Transverse colon (tissue), 4 donors: Measurements from ENCODE around the gene KPTN. TPM values are rescaled to one million over a fixed set of nuclear protein-coding genes. Genes with fewer than 3 reads are reported as not detected.
"Not testable (repeated sequence)": the region's sequence is repeated elsewhere in the genome, so short reads cannot be mapped to it uniquely, and the experiment has no call there.

Source experiments
- DNase-seq: peaks from one replicate; pipeline ENCODE4 v3.0.0-alpha.2; 2019
- H3K27ac ChIP-seq, 4 donors: fragments of 200-600 bp; sonication (generic); 2 replicates each; pipeline ENCODE4 v1.5.1; 2016 to 2018; ENCODE audit warnings: inconsistent platforms in 4 of 4
- H3K27me3 ChIP-seq: fragments of 200-600 bp; sonication (generic); 2 replicates; pipeline ENCODE4 v1.5.1; 2017; ENCODE audit warnings: inconsistent platforms
- H3K36me3 ChIP-seq, 4 donors: fragments of 200-600 bp; sonication (generic); 2 replicates each; pipeline ENCODE4 v1.5.1; 2017 to 2019; ENCODE audit warnings: inconsistent platforms in 4 of 4
- H3K4me1 ChIP-seq, 4 donors: fragments of 200-600 bp; sonication (generic); 2 replicates each; pipeline ENCODE4 v1.5.1; 2017 to 2020; ENCODE audit warnings: inconsistent platforms in 4 of 4
- H3K4me3 ChIP-seq, 4 donors: fragments of 200-600 bp; sonication (generic); 1 replicate in 1 of 4; 2 replicates in 3 of 4; pipeline versions ENCODE4 v1.5.1 to v1.6.1; 2017 to 2019; ENCODE audit warnings: inconsistent platforms in 4 of 4
- H3K9me3 ChIP-seq, 2 donors: fragments of 200-600 bp; sonication (generic); 2 replicates each; pipeline ENCODE4 v1.5.1; 2017 to 2019; ENCODE audit warnings: inconsistent platforms in 2 of 2
- EP300 ChIP-seq: sonication (generic); formaldehyde crosslinking; IDR thresholded peaks from one replicate; pipeline ENCODE4 v1.6.1; 2017; ENCODE audit warnings: antibody characterized with exemption, low read depth
- POLR2A ChIP-seq: fragments of 450-650 bp; IDR thresholded peaks from one replicate; pipeline ENCODE4 v1.6.1; 2016; ENCODE audit warnings: antibody characterized with exemption, mild to moderate bottlenecking, moderate library complexity
- POLR2AphosphoS5 ChIP-seq, 3 donors: sonication (generic); formaldehyde crosslinking; IDR thresholded peaks; one replicate each; pipeline ENCODE4 v1.6.1; 2016; ENCODE audit warnings: antibody characterized with exemption in 3 of 3
- WGBS, 2 donors: methylation state at CpG; one replicate each; pipeline ENCODE4 v1.1.5; 2018; ENCODE audit warnings: low coverage in 1 of 2; 5-methylcytosine and 5-hydroxymethylcytosine counted together
- in situ Hi-C, 4 donors: fragments of 200-750 bp; cut with MboI; loops; one replicate each; pipeline versions ENCODE4 v1.15.0 to v1.15.1; 2017; ENCODE audit warnings: low sequenced_read_pairs in 3 of 4, low pct_ligation_motif_present in 1 of 4, low pct_unique_long_range_greater_than_20kb in 1 of 4
- intact Hi-C: fragments of 100-400 bp; cut with DNase I; formaldehyde crosslinking; loops from one replicate; pipeline ENCODE4 v1.15.1; 2023; ENCODE audit warnings: low total_unique reads
- total RNA-seq, 4 donors: library from RNA; depleted of rRNA; stranded (reverse); fragments of >200 nt; gene quantifications; one replicate each; pipeline ENCODE4 v1.1.0, GENCODE V29; 2016
- TF ChIP-seq, protein P1 (sequence below), 5 experiments: fragments of 200-600 bp in 3 of 5; fragments of 450-650 bp in 2 of 5; sonication (generic) in 3 of 5; IDR thresholded peaks; 1 replicate in 2 of 5; 2 replicates in 3 of 5; pipeline ENCODE4 v1.5.1; 2016 to 2017; ENCODE audit warnings: antibody characterized with exemption in 5 of 5, inconsistent platforms in 3 of 5, mild to moderate bottlenecking in 2 of 5, moderate library complexity in 1 of 5

Gene KPTN
- total RNA-seq, 4 donors from 2014 or later: 2.2 to 5.7 (median 3.3) TPM; not detected in 1

DNA sequence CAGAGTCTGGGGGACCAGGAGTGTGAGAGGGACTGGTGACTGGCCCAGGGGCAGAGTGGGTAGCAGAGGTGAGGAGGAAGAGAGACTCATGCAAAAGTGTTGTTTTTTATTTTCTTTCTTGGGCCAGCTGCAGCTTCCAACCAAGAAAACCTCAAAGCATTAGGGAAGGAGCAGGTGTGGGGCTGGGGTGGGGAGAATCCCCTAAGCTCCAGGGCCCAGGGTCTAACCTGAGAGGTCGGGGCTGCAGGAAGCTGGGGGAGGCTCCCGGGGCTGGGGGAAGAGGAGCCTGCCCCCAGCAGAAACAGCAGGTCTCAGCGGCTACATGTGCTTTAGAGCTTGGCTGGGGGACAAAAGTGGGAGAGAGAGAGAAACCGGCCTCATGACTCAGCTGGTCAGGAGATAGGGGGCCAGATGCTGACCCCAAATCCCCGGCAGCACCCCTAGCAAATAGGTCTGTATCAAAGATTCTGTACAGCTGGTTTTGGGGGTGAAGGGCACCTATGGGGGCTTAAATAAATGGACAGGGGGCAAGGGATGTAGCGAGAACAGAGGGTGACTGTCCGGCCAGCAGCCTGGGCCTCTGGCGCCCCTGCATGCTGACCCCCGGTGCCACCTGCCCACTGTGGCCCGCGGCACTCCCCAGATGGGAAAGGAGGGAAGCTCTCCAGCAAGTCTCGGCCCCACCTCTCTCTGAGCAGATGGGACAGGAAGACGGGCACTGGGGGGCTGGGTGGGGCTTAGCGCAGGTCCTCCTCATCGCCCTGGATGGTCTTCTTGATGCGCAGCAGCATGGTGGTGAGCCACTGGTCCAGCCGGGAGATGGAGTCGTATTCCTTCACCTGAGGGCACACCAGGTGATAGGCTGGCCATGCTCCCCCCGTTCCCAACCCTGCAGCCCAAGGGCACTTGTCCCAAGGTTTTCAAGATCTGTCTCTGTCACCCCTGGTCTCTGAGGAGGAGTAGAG is 3.8 kb upstream of the KPTN start:
- 80 to 81% methylated on average over 1 to 16 of the region's 19 CpGs for WGBS, 2 donors
- Histone ChIP-seq H3K4me1 (peaks cover 0 to 14% (median 11%) of the 10 kb centered on the region in 4 donors), H3K9me3 (no peaks in the 10 kb centered on the region), H3K27ac (no peak overlapping the region), H3K4me3 (no peak overlapping the region), H3K36me3 (peaks cover 0 to 5% (median 0%) of the 10 kb centered on the region in 4 donors), H3K27me3 (no peaks in the 10 kb centered on the region)
- intact Hi-C loops (no loop called here), in situ Hi-C loops (no loop called here)
- DNase-seq: no peak
- TF ChIP-seq, protein P1, sequence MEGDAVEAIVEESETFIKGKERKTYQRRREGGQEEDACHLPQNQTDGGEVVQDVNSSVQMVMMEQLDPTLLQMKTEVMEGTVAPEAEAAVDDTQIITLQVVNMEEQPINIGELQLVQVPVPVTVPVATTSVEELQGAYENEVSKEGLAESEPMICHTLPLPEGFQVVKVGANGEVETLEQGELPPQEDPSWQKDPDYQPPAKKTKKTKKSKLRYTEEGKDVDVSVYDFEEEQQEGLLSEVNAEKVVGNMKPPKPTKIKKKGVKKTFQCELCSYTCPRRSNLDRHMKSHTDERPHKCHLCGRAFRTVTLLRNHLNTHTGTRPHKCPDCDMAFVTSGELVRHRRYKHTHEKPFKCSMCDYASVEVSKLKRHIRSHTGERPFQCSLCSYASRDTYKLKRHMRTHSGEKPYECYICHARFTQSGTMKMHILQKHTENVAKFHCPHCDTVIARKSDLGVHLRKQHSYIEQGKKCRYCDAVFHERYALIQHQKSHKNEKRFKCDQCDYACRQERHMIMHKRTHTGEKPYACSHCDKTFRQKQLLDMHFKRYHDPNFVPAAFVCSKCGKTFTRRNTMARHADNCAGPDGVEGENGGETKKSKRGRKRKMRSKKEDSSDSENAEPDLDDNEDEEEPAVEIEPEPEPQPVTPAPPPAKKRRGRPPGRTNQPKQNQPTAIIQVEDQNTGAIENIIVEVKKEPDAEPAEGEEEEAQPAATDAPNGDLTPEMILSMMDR (IDR thresholded peaks at IDR 0.05): no peak
- TF ChIP-seq POLR2A (no peak), POLR2AphosphoS5 (IDR thresholded peaks at IDR 0.05) (no peak), EP300 (no peak)

DNA sequence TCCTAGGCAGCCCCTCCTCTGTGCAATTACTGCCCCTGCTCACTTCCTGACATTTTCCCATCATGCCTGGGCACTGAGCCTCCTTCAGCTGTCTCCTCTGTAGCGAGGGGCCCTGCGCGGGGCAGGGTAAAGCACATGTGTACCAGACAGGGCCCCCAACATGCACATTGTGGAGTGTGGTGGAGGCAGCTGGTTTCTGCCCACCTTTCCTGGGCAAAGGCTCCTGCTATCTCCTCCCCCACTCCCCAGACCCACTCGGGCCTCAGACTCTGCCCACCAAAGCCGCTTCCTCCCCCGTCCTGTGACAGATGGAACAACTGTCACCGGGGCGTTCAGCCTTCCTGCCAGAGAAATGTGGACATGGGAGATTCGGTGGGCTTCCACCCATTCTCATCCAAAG is 2.9 kb upstream of the KPTN start:
- H3K27ac ChIP-seq: no peak overlapping the region
- no peaks in the 10 kb centered on the region for H3K27me3 ChIP-seq
- peaks cover 0 to 14% (median 11%) of the 10 kb centered on the region in 4 donors for H3K4me1 ChIP-seq
- no peak overlapping the region for H3K4me3 ChIP-seq
- H3K9me3 ChIP-seq: no peaks in the 10 kb centered on the region
- WGBS, 2 donors: 68% methylated on average over 9 of the region's 9 CpGs; no CpG with 5 or more reads in 1 of the 2 donors
- DNase-seq: no peak
- TF ChIP-seq POLR2A (no peak), POLR2AphosphoS5 (IDR thresholded peaks at IDR 0.05) (no peak), EP300 (no peak)
- TF ChIP-seq, protein P1 (IDR thresholded peaks at IDR 0.05): no peak
- H3K36me3 ChIP-seq: peaks cover 0 to 5% (median 0%) of the 10 kb centered on the region in 4 donors
- in situ Hi-C loops (no loop called here), intact Hi-C loops (no loop called here)

DNA sequence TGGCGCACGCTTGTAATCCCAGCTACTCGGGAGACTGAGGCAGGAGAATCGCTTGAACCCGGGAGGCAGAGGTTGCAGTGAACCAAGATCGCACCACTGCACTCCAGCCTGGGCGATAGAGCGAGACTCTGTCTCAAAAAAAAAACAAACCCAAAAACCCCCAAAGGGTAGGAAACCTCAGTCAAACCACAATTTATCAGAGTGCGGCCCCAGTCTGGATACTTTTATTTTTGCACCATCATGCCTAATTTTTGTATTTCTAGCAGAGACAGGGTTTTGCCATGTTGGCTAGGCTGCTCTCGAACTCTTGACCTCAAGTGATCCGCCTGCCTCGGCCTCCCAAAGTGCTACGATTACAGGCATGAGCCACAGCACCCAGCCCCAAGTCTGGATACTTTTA is 2.2 kb upstream of the KPTN start:
- H3K36me3 ChIP-seq, H3K4me3 ChIP-seq, DNase-seq, H3K27ac ChIP-seq, intact Hi-C loops, H3K27me3 ChIP-seq, H3K9me3 ChIP-seq, in situ Hi-C loops: not testable (repeated sequence)
- WGBS, 2 donors: 69% methylated on average over 13 of the region's 13 CpGs; no CpG with 5 or more reads in 1 of the 2 donors
- peaks cover 0 to 14% (median 11%) of the 10 kb centered on the region in 4 donors for H3K4me1 ChIP-seq

DNA sequence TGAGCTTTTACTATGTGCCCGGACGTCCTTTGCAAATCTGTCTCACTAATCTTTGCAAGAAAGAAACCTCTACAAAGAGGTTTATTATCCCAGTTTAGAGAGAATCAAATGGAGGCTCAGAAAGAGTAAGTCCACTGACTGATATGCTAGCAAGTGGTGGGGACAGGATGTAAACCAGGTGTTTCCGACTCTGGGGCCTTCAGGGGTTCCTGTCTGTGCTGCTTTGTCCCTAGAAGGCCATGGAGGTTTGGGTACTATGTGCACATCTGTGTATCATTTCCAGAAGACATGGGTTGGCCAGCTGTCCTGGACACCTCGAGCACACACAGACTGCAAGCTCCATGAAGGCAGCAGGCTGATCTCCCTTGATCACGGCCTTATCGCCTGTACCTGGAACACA is 1.2 kb upstream of the KPTN start:
- H3K27me3 ChIP-seq: no peaks in the 10 kb centered on the region
- DNase-seq: no peak
- H3K4me3 ChIP-seq: peak overlapping the region in 2 of 4 donors; percentile 62 to 77
- peaks cover 0 to 14% (median 11%) of the 10 kb centered on the region in 4 donors for H3K4me1 ChIP-seq
- 81 to 82% methylated on average over 3 to 6 of the region's 6 CpGs for WGBS, 2 donors
- peaks cover 0 to 5% (median 0%) of the 10 kb centered on the region in 4 donors for H3K36me3 ChIP-seq
- in situ Hi-C loops (no loop called here), intact Hi-C loops (no loop called here)
- no peaks in the 10 kb centered on the region for H3K9me3 ChIP-seq
- TF ChIP-seq, protein P1 (IDR thresholded peaks at IDR 0.05): no peak
- no peak for TF ChIP-seq POLR2A
- peak overlapping the region; percentile 88 to 92 (median 90) for H3K27ac ChIP-seq
